Left hindlimb (tissue), 1 donor: ENCODE results near the gene ABHD11.

Experiments used
- DNase-seq: peaks from one replicate; pipeline ENCODE4 v3.0.0-alpha.2; 2018

Gene ABHD11

DNA sequence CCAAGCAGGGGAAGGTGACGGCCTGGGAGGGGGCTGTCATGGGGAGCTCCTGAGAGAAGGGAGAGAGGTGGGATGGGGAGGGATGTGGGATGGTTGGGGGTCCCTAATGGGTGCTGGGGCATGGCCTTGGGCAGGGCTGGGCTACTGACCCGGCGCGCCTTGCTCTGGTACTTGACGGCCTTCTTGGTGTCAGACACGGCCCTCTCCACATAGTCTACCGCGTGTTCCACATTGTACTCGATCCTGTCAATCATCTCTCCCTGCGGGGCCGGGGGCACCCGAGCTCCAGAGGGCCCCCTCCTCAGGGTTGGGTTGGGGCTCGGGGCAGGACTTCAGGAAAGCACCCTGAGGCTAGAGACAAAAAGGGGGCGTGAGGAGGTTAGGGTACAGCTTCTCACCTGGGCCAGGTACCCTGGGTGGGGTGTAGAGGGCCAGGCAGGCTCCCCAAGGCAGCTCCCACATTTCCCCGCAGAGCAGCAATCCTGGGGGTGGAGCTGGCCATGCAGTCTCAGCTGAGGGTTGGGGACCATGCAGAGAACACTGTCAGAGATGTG, 37.9 kb downstream of the ABHD11 start:
- DNase-seq, result no peak

DNA sequence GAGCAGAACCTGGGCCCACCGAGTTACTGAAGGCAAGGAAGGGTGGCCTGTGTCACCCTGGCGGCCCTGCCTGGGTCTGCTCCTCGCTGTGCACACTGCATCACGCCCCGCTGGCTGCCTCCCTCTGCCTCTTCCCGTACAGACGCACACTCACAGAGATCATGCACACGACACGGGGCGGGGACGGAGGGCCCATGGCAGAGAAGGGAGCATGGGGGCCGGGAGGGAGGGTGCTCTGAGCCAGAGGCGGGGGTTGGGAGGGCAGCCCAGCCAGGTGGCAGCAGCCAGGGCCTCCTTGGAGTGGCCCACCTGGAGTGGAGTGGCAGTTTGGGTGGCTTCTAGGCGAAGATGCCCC, 38.6 kb downstream of the ABHD11 start:
- no peak for DNase-seq

DNA sequence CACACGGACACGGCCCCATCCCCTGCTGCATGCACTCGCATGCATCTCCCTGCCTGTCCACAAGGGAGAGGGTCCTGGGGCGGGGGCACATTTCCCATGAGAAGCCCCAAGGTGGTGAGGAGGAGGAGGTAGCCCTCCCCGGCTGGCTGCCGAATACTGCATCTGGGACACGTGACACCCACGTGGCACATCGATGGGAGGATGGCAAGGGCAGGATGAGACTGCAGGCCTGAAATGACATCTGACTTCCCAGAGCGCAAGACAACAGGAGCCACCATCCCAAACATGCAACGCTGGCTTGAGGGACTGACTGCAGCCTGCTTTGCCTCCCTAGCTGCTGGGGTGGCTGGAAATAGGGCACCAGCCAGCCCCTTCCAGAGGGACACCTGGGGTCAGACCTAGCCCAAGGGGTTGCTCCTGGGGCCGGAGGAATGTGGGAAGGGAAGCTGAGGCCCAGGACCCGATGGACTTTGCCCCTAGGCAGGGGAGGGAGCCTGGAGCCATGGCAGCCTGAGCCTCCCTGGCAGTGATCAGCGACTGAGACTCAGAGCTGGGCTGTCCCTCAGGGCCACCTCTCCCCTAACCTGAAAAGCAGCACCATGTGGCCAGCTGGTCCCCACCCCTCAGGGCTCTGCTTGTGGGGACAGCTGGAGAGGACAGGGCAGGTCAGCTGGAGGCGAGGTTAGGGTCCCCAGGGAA, 39.1 kb downstream of the ABHD11 start:
- no peak for DNase-seq

DNA sequence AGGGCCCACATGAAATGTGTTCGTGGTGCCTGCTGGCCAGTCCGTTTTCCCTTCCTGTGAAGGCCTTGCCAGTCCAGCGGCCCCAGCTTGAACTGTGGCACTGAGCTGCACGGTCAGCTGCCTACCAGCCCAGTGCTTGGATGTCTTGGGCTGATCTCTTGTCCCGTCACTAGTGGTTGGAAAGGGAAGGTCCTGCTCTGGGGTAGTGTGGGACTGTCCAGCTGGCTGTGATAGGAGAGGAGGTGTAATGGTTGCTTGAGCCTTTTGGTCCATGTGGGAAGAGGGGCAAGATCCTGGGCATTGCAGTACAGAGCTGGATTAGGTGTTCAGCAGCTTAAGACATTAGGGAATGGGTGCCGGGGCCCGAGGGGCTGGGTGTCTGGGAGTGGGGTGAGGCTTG, 40.2 kb downstream of the ABHD11 start:
- DNase-seq, result no peak

DNA sequence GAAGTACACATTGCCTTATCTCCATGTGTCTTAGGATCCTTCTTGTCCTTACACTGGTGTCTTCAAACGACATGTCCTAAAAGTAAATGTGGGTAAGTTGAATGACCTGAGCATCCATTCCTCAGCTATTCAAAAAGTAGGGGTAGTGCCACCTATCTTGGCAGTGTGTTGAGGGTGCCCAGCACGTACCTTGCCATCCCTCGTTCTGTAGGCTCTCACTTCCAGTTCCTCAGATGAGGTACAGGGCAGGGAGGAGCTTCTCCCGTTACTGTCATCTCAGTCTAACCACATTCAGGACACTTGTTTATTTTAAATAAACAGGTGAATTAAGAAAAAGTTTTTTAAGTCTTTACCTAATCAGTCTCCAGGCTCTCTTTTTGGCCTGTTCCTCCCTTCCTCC, 42.2 kb downstream of the ABHD11 start:
- no peak for DNase-seq

DNA sequence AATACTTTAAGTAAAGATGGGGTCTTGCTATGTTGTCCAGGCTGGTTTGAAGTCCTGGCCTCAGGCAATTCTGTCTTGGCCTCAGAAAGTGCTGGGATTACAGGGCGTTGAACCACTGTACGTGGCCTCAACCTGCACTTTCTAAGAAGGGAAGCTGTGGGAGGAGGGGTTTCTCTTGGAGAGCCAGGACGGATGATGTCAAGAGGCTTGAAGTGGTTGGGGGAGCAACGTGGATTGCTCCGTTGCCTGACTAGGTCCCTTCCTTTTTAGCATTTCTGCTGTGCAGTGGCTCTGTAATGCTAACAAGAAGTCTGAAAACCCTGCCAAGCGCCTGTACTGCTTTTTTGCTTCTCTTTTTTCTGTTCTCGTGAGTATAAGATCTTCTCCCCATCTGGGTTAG, 48.0 kb downstream of the ABHD11 start:
- no peak for DNase-seq

DNA sequence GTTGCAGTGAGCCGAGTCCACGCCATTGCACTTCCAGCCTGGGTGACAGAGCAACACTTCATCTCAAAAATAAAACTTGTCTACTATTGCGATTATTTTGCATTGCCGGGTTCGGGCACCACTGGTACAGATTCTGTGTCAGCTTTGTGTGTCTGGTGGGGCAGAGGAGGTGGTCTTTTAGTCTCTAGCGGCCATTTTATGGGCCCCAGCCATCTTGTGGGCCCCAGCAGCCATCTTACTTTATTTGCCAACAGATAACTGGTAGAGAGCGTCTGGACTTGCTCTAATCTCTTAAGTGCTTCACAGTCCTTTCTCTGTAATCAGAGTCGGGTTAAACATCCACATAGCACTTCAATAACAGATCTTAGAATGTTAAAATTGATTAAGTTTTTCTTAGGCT, 50.3 kb downstream of the ABHD11 start:
- DNase-seq, result no peak
